GM19240 (cell line): Measurements from ENCODE around the gene CD48.

Experiments used
- DNase-seq: peaks from one replicate; pipeline ENCODE4 v3.0.0; 2011; ENCODE audit warnings: low spot score; ENCODE audit not compliant: insufficient read length

The CD48 gene, protein sequence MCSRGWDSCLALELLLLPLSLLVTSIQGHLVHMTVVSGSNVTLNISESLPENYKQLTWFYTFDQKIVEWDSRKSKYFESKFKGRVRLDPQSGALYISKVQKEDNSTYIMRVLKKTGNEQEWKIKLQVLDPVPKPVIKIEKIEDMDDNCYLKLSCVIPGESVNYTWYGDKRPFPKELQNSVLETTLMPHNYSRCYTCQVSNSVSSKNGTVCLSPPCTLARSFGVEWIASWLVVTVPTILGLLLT

DNA sequence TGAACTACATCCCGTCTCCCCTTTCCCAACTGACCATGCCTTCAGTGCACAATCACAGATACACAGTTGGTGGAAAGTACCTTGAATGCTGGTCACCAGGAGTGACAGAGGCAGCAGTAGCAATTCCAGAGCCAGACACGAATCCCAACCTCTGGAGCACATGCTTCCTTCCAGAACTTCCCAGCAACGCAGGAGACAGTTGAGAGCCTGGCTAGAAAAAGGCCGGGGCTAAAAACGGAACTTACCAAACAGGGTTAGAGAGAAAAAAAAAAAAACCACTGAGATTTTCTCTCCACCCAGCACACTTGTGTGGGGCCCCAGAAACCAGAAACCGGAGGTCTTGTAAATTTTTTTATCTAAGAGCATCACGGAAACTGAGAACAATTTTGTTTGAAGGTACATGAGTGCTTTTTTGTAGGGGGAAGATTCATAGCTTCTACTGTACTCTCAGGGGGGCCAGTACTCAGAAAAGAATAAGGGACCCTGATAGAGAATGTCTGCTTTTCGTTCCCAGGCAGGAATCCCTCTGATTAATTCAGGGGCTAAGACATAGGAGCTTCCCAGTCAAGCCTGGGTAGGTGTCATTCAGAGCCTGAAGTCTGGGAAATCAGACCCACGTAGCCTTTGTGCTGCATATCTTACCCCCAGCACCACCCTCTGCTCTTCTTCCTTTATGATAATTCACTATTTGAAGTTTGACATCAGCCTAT lies at the start of gene CD48:
Gene CD48, minus strand, starts transcription at position 221 of the 710 bp plus-strand sequence. Its CDS starts 59 bp downstream, at position 162.
- no peak for DNase-seq

DNA sequence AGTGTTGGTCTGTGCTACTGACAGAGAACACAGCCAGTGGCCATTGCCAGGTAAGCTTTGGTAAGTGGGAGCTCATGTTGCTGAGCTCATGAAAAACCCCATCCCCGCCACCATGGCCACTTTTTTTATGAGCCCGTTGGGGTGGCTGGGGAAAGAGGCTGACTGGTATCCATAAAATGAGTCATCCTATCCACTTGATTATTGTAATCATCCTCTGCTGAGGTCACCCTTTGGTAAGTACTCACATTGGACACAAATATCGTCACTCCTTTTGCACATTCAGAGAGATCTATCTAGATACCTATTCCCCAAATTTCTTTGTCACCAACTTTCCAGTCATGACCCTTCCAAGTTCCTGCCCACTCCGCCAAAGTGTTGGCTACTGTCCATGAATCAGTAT lies 49.4 kb upstream of the CD48 start:
- no peak for DNase-seq

DNA sequence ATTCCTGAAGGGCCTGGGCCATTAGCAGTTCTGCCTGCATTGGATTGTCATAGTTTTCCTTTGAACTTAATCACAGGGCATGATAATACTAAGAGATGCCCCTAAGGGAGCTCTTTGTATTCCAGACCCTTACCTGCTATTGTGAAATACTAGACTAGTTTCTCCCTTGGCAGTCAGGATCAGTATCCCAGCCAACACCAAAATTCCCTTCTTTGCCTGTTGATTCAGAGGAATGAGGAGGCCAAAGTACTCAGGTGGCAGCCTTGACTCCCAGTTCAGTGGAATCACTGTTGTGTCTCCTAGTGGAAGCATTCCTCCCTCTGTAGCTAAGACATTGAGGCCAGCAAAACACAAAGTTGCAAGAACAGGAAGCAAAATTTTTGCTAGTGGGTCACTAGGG lies 48.1 kb upstream of the CD48 start:
- no peak for DNase-seq

DNA sequence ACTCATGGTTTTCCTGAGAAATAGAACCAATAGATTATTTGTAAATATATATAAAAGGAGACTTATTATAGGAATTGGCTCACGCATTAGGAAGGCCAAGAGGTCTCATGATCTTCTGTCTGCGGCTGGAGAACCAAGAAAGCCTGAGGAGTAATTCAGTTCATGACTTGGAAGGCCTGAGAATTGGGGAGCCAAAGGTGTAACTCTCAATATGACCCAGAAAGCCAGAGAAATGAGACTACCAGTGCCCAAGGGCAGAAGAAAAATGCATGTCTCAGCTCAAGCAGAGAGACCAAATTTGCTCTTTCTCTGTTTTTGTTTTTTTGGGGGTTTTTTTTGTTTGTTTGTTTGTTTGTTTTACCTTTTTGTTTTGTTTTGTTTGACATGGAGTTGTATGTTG lies 46.9 kb upstream of the CD48 start:
- DNase-seq: no peak

- no peak for DNase-seq
Measured at GRCh38 chr1:160756849-160757201, 45.2 kb upstream of the CD48 start.

DNA sequence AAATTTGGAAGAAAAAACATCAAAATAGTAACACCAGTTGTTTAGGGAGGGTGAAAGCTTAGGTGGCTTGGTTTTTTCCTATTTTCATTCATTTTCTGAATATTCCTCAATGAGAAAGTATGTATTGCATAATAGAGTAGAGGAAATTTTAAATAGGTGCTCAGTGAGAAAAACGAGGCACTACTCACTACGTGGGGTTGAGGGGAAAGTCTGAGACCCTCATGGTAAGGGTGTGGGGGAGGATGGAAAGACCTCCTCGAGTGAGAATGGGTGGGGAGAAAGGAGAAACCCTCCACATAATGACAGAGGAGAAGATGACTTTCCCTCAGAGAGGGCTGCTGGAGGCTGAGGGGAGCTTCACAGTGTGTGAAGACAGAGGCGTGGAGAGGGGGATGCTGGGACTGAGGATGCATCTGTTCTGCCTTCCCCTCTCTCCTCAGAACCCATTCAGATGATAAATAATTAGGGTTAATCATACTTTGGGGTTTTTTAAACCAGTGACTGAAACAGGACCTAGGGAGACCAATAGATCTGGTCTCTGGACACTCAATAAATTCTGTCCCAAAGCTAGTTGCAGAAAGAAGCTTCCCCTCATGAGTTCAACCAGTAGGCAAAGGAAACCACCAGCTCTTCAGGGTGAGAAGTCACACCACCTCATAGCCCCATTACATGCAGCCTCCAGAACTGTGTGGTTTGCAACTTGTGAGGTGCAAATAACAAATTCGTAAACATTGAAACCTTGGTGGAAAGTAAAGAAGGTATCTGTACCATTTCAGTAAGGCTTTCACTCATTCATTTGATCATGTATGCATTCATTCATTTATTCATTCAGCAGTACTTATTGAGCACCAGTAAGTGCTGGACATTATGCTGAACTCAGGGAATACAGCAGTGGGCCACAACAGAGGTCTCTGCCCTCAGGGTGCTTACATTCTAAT lies 44.6 kb upstream of the CD48 start:
- DNase-seq: no peak

DNA sequence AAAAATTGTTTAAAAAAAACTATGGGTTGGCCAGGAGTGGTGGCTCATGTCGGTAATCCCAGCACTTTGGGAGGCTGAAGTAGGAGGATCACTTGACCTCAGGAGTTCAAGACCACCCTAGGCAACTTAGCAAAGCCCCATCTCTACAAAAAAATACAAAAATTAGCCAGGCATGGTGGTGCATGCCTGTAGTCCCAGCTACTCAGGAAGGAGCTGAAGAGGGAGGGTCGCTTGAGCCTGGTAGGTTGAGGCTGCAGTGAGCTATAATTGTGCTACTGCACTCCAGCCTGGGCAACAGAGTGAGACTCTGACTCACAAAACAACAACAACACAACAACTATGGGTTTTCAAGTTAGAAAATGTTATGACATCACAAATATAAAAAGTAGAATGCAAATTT lies 43.8 kb upstream of the CD48 start:
- no peak for DNase-seq

GRCh38 chr1:160753594-160753993 lies 42.0 kb upstream of the CD48 start:
- DNase-seq: no peak

- no peak for DNase-seq
Measured at GRCh38 chr1:160752924-160753323, 41.3 kb upstream of the CD48 start.

DNA sequence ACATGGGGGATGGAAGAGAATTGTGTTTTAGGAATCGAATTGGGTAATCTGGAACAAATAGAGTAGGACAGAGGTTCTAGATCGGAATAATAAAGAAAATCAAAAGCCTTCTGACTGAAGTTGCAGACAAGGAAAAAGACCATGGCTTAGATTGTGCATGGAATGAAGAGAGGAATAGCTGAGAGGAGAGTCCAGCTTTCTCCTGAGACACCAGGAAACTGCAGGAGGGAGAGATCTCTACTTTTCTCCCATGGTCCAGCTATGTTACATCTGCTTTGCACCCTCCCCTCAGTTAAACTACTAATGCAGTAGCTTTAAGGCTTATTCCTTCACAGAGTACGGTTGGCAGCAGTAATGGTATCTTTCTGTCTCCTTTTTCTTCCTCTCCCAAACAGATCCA lies 40.8 kb upstream of the CD48 start:
- no peak for DNase-seq

- DNase-seq: no peak
Measured at GRCh38 chr1:160750608-160751007, 39.0 kb upstream of the CD48 start.

GRCh38 chr1:160748878-160749269 lies 37.3 kb upstream of the CD48 start:
- DNase-seq: no peak

DNA sequence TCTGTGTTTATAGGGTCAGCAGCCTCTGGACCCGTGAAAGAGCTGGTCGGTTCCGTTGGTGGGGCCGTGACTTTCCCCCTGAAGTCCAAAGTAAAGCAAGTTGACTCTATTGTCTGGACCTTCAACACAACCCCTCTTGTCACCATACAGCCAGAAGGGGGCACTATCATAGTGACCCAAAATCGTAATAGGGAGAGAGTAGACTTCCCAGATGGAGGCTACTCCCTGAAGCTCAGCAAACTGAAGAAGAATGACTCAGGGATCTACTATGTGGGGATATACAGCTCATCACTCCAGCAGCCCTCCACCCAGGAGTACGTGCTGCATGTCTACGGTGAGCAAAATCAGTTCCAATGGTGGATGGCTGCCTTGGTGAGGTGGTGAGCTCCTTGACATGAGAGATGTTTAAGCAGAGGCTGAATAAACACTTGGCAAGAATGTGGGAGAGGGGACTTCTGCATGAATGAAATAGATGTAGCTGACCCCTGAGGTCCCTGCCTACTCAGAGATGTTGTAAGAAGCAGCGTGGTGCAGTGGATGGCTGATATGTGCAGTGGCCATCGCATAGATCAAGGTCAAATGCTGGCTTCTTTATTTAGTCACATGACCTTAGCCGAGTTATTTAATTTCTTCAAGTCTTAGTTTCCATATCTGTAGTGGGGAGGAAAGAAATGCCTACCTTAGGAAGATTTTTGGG lies 36.7 kb upstream of the CD48 start:
- no peak for DNase-seq

DNA sequence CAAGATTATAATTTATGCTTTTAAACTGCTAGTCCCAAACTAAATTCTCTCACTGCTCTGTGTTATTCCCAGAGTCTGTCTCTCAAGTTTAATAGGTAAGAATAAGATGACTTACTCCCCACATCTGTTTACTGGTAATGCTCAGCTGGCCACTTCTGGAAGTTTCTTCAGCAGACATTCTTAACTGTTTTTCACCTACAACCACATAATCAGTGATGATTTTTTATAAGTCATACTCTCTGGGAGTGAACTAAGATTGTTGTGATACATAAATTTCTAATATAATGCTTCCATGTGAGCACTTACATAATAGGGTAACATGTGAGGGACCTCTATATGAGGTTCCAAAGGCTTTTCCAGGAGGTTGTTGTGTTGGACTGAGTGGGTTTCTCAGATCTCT lies 36.1 kb upstream of the CD48 start:
- no peak for DNase-seq

- DNase-seq: no peak
Measured at GRCh38 chr1:160746836-160747500, 35.3 kb upstream of the CD48 start.

DNA sequence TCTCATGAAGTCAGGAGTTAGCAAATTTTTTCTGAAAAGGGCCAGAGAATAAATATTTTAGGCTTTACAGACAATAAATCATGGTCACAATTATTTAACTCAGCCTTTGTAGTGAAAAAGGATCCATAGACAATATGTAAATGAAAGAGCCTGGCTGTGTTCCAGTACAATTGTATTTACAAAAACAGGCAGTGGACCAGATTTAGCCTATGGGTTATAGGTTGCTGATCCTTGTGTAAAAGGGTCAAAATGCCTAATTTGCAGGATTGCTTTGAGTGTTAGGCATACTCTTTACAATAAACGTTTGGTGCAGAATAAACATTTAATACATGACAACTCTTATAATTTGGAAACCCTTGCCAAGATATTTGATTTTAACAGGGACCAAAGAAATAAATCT lies 33.9 kb upstream of the CD48 start:
- no peak for DNase-seq

DNA sequence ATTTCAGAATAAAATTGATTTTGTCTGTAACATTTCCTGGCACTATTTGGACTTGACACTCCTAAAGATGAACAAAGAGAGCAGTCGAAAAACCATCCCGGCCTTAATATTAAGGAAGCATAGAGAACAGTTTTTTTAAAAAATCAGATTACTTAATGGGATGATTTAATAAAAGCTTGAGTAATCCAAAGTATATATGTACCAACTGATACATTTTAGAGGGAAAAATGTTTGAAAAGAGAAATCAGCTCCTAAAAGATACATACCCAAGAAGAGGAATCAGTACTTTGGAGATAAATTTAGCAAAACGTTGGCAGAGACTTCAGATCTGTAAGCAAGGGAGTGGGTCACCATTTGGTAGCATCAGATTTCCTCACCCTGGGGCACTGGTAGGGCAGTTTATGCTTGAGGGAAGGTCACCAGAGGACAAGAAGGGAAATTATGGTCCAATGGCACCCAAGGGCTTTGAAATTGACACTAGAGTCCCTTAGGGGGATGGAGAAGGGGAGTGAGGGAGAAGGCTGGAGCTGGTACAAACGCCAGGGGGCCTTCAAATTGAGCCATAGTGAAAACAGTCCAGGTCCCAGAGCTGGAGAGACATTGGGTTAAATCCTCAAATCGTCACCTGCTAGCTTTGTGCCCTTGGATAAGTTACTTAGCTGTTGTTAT lies 33.4 kb upstream of the CD48 start:
- DNase-seq: no peak

DNA sequence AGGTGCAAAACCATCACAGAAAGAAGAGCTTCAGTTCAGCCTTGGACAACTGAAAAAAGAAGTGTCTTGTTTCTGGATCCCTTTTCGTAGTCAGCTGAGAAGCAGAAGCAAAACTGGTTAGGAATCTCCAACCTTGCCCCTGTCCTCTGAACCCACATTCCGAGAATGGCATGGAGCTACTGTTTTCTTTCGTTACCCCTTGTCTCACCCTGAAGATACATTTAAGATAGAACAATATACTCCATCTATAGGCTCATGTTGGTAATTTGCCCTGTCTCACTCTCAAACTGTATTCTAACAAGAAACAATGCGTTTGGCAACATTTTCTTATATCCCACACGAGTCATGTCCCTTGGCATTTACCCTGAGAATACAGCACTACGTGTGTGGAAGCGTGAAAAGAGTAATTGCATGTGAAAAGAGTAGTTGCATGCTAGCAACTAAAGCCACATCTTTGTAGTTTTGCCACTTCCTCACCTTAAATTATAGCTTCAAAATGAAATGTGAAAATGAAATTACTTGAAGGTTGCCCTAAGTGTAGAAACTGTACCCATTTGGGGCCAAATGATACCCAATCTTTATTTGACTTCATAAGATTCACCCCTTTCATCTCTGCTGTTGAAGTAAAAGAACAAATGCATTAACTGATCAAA lies 32.7 kb upstream of the CD48 start:
- no peak for DNase-seq

GRCh38 chr1:160743266-160743665 lies 31.6 kb upstream of the CD48 start:
- DNase-seq: no peak
